Measurements from ENCODE around the gene RAMACL. TPM values are rescaled to one million over a fixed set of nuclear protein-coding genes. Genes with fewer than 3 reads are reported as not detected.
A peak's percentile ranks its signal among the peaks of the same experiment; 100 is the strongest.

RAMACL gene
- polyA plus RNA-seq, 1 donor from 2014 or later: 1.9 TPM

- peak overlapping the region; percentile 34 for H3K4me3 ChIP-seq (ENCODE audit: low read length)
- no peaks in the 10 kb centered on the region for H4K20me1 ChIP-seq (ENCODE audit: insufficient read depth)
- H3K9ac ChIP-seq (ENCODE audit: low read length): no peak overlapping the region
- H3F3A ChIP-seq (ENCODE audit: insufficient read depth, low read length, poor library complexity, severe bottlenecking): no peaks in the 10 kb centered on the region
- H3K36me3 ChIP-seq (ENCODE audit: insufficient read depth, low read length): peaks cover 12% of the 10 kb centered on the region
- H3K4me2 ChIP-seq (ENCODE audit: low read length): no peak overlapping the region
- no peaks in the 10 kb centered on the region for H3K9me2 ChIP-seq (ENCODE audit: insufficient read depth, low read length)
- no peaks in the 10 kb centered on the region for H3K9me3 ChIP-seq (ENCODE audit: low read length)
- no peaks in the 10 kb centered on the region for H3K27me3 ChIP-seq (ENCODE audit: insufficient read depth, low read depth, low read length)
- peaks cover 78% of the 10 kb centered on the region for H3K79me2 ChIP-seq (replicated peaks; ENCODE audit: insufficient read depth, low read length)
- H2AFZ ChIP-seq (ENCODE audit: low read depth, low read length): no peak overlapping the region
- no peak for TF ChIP-seq CTCF (IDR thresholded peaks at IDR 0.05; ENCODE audit: poor library complexity, severe bottlenecking)
- H3K27ac ChIP-seq (ENCODE audit: low read length): no peak overlapping the region
Observed at GRCh38 chr6:166621114-166621540, 34.6 kb upstream of the RAMACL start.

DNA sequence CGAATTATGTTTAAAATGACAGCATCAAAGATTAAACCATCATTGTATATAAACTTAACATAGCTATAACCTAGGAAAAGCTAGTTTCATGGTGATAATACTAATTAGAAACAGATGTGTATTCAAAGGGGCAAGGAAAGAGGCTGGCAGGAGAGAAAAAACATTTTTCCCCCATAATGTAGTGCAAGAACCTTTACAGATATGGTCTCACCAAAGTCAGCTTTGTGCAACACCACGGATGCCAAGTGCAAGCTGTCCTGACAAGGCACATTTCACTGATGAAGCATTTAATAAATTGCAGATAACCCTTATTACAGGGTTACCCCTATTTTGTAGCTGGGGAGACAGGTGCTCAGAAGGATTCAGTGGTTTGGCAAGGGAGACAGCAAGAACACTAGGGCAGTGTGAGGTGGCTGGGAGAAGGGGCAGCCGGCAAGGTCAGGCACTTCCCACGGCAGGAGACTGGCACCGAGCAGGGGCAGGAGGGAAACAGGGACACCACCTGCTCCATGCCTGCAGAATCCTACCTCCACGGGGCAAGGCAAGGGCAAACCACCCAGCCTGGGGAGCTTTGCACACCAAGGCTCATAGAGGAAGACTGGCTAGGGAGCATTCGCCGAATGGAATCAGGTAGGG, 34.1 kb upstream of the RAMACL start:
- Histone ChIP-seq H3K36me3 (ENCODE audit: insufficient read depth, low read length) (peaks cover 12% of the 10 kb centered on the region), H2AFZ (ENCODE audit: low read depth, low read length) (no peak overlapping the region), H3K9ac (ENCODE audit: low read length) (no peak overlapping the region), H3K27me3 (ENCODE audit: insufficient read depth, low read depth, low read length) (no peaks in the 10 kb centered on the region), H3K27ac (ENCODE audit: low read length) (no peak overlapping the region), H3K9me2 (ENCODE audit: insufficient read depth, low read length) (no peaks in the 10 kb centered on the region), H3K9me3 (ENCODE audit: low read length) (no peaks in the 10 kb centered on the region), H3F3A (ENCODE audit: insufficient read depth, low read length, poor library complexity, severe bottlenecking) (no peaks in the 10 kb centered on the region), H3K79me2 (replicated peaks; ENCODE audit: insufficient read depth, low read length) (peaks cover 73% of the 10 kb centered on the region), H3K4me3 (ENCODE audit: low read length) (peak overlapping the region; percentile 34), H4K20me1 (ENCODE audit: insufficient read depth) (no peaks in the 10 kb centered on the region), H3K4me2 (ENCODE audit: low read length) (no peak overlapping the region)
- TF ChIP-seq POLR2AphosphoS5 (IDR thresholded peaks at IDR 0.05): no peak
- TF ChIP-seq SMC3 (conservative IDR thresholded peaks at IDR 0.05; ENCODE audit: poor library complexity): no peak
- TF ChIP-seq EZH2 (IDR thresholded peaks at IDR 0.05; ENCODE audit: borderline replicate concordance, insufficient read depth, low read length, poor library complexity, severe bottlenecking): no peak
- TF ChIP-seq TAF1 (IDR thresholded peaks at IDR 0.05; ENCODE audit: low read depth): no peak
- no peak for TF ChIP-seq EP300 (conservative IDR thresholded peaks at IDR 0.05; ENCODE audit: poor library complexity, severe bottlenecking)
- TF ChIP-seq RAD21 (conservative IDR thresholded peaks at IDR 0.05): no peak
- TF ChIP-seq MXI1 (conservative IDR thresholded peaks at IDR 0.05; ENCODE audit: poor library complexity, severe bottlenecking): no peak
- TF ChIP-seq, protein P1, sequence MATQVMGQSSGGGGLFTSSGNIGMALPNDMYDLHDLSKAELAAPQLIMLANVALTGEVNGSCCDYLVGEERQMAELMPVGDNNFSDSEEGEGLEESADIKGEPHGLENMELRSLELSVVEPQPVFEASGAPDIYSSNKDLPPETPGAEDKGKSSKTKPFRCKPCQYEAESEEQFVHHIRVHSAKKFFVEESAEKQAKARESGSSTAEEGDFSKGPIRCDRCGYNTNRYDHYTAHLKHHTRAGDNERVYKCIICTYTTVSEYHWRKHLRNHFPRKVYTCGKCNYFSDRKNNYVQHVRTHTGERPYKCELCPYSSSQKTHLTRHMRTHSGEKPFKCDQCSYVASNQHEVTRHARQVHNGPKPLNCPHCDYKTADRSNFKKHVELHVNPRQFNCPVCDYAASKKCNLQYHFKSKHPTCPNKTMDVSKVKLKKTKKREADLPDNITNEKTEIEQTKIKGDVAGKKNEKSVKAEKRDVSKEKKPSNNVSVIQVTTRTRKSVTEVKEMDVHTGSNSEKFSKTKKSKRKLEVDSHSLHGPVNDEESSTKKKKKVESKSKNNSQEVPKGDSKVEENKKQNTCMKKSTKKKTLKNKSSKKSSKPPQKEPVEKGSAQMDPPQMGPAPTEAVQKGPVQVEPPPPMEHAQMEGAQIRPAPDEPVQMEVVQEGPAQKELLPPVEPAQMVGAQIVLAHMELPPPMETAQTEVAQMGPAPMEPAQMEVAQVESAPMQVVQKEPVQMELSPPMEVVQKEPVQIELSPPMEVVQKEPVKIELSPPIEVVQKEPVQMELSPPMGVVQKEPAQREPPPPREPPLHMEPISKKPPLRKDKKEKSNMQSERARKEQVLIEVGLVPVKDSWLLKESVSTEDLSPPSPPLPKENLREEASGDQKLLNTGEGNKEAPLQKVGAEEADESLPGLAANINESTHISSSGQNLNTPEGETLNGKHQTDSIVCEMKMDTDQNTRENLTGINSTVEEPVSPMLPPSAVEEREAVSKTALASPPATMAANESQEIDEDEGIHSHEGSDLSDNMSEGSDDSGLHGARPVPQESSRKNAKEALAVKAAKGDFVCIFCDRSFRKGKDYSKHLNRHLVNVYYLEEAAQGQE (IDR thresholded peaks at IDR 0.05; ENCODE audit: borderline replicate concordance): no peak
- no peak for TF ChIP-seq CTCF (IDR thresholded peaks at IDR 0.05; ENCODE audit: poor library complexity, severe bottlenecking)
